ENCODE results near the gene BCORL1. TPM values are rescaled to one million over a fixed set of nuclear protein-coding genes. Genes with fewer than 3 reads are reported as not detected.
A peak's percentile ranks its signal among the peaks of the same experiment; 100 is the strongest.

The BCORL1 gene
- polyA plus RNA-seq, 1 donor: 18.2 TPM

- Histone ChIP-seq H3K4me1 (ENCODE audit: control insufficient read depth, insufficient read depth, low read length) (peaks cover 31% of the 10 kb centered on the region), H3K27me3 (ENCODE audit: control insufficient read depth, insufficient read depth, low read length) (no peaks in the 10 kb centered on the region), H3K36me3 (ENCODE audit: control insufficient read depth, insufficient read depth, low read length) (peaks cover 3% of the 10 kb centered on the region), H3K27ac (ENCODE audit: low read length) (peak overlapping the region; percentile 33), H3K9me3 (ENCODE audit: control insufficient read depth, low read depth, low read length) (no peaks in the 10 kb centered on the region), H3K4me3 (ENCODE audit: low read length) (no peak overlapping the region)
- WGBS (ENCODE audit: insufficient coverage, low lambda C conversion rate): no CpG with 5 or more reads among the region's 3 CpGs
- DNase-seq: no peak
Measured at GRCh38 chrX:130105244-130105643, 122.8 kb downstream of the BCORL1 start.

GRCh38 chrX:130106071-130106470 is 123.6 kb downstream of the BCORL1 start:
- no peaks in the 10 kb centered on the region for H3K9me3 ChIP-seq (ENCODE audit: control insufficient read depth, low read depth, low read length)
- peak overlapping the region; percentile 33 for H3K27ac ChIP-seq (ENCODE audit: low read length)
- no peak overlapping the region for H3K4me3 ChIP-seq (ENCODE audit: low read length)
- peaks cover 3% of the 10 kb centered on the region for H3K36me3 ChIP-seq (ENCODE audit: control insufficient read depth, insufficient read depth, low read length)
- H3K27me3 ChIP-seq (ENCODE audit: control insufficient read depth, insufficient read depth, low read length): no peaks in the 10 kb centered on the region
- no peak for DNase-seq
- WGBS (ENCODE audit: insufficient coverage, low lambda C conversion rate): no CpG with 5 or more reads among the region's 10 CpGs
- H3K4me1 ChIP-seq (ENCODE audit: control insufficient read depth, insufficient read depth, low read length): peaks cover 28% of the 10 kb centered on the region

Other genes starting within 250 kb of the BCORL1 start
- gene XPNPEP2, start 243.7 kb upstream of the BCORL1 start, polyA plus RNA-seq: 353 TPM
- 11.4 TPM for gene SASH3, start 202.7 kb upstream of the BCORL1 start, polyA plus RNA-seq
- 67.4 TPM for gene ZDHHC9, start 138.7 kb upstream of the BCORL1 start, polyA plus RNA-seq
- 20.3 TPM for gene UTP14A, start 76.5 kb upstream of the BCORL1 start, polyA plus RNA-seq
- gene ELF4, start 127.9 kb downstream of the BCORL1 start, polyA plus RNA-seq: 32.0 TPM
- 50.3 TPM for gene AIFM1, start 183.2 kb downstream of the BCORL1 start, polyA plus RNA-seq
- 1.7 TPM for gene RAB33A, start 189.3 kb downstream of the BCORL1 start, polyA plus RNA-seq

Measured in large intestine (tissue), 3 donors.